Esophagus squamous epithelium (tissue), 4 donors: ENCODE results near the gene R3HCC1L.

Experiments
- POLR2A ChIP-seq, 4 donors: fragments of 450-650 bp; IDR thresholded peaks; one replicate each; pipeline ENCODE4 v1.6.1; 2017; ENCODE audit warnings: antibody characterized with exemption in 4 of 4, mild to moderate bottlenecking in 4 of 4, moderate library complexity in 3 of 4
- TF ChIP-seq, protein P1 (sequence below), 6 experiments: fragments of 450-650 bp in 4 of 6; fragments of 200-600 bp in 2 of 6; sonication (generic) in 2 of 6; IDR thresholded peaks; one replicate each; pipeline ENCODE4 v1.5.1; 2016 to 2019; ENCODE audit warnings: antibody characterized with exemption in 6 of 6, mild to moderate bottlenecking in 4 of 6, moderate library complexity in 4 of 6

DNA sequence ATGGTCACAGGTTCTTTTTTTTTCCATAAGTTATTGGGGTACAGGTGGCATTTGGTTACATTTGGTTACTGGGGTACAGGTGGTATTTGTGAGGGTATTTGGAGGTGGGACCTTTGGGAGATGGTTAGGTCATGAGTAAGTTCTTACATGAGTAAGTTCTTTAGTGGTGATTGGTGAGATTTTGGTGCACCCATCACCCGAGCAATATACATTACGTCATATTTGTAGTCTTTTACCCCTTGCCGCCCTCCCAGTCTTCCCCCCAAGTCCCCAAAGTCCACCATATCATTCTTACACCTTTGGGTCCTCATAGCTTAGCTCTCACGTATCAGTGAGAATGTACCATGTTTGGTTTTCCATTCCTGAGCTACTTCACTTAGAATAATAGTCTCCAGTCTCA is 49.2 kb upstream of the R3HCC1L start:
- TF ChIP-seq, protein P1, sequence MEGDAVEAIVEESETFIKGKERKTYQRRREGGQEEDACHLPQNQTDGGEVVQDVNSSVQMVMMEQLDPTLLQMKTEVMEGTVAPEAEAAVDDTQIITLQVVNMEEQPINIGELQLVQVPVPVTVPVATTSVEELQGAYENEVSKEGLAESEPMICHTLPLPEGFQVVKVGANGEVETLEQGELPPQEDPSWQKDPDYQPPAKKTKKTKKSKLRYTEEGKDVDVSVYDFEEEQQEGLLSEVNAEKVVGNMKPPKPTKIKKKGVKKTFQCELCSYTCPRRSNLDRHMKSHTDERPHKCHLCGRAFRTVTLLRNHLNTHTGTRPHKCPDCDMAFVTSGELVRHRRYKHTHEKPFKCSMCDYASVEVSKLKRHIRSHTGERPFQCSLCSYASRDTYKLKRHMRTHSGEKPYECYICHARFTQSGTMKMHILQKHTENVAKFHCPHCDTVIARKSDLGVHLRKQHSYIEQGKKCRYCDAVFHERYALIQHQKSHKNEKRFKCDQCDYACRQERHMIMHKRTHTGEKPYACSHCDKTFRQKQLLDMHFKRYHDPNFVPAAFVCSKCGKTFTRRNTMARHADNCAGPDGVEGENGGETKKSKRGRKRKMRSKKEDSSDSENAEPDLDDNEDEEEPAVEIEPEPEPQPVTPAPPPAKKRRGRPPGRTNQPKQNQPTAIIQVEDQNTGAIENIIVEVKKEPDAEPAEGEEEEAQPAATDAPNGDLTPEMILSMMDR (IDR thresholded peaks at IDR 0.05): no peak
- TF ChIP-seq POLR2A (IDR thresholded peaks at IDR 0.05): no peak
